ENCODE results near the gene CREB5.

CREB5 gene

DNA sequence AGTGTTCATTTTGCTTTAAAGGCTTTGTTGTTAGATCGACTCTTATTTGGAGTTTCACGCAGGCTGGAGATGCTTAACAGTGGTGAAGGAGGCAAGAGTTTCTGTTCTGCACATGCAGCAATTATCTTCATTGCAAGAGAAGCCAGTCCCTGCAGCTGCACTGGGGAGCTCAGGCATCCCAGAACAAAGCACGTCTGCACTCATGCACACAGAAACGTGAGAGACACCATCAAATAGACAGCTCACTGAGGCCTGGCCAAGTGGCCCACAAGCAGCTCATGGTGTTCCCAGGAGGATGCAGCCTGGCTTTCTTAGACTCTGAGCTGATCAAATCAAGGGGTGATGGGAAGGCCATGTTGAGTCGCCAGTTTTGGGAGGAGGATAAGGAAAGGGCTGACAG is 246.1 kb downstream of the CREB5 start:
- DNase-seq: no peak

- DNase-seq: no peak
Measured at GRCh38 chr7:28660132-28660531, 247.8 kb downstream of the CREB5 start.

GRCh38 chr7:28661826-28662595 is 249.7 kb downstream of the CREB5 start:
- no peak for DNase-seq

- DNase-seq: no peak
Measured at GRCh38 chr7:28666154-28666553, 253.8 kb downstream of the CREB5 start.

DNA sequence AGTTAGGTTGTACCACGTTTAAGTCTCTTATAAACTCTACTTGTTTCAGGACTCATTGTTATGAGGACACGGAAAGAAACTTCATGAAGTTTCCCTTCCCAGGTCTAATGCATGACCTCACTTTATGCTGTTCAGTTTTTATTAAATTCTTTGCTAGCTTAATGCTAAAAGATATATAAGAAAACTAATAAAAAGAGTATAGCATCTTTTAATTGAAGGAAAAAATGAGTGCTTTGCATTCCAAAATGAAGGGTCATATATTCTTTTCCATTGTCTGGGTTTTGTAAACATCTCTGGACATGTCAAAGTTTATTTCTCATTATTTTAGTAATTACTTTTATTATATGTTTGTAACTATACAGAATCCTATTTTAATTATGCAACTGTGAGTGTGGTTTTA is 255.8 kb downstream of the CREB5 start:
- no peak for DNase-seq

GRCh38 chr7:28669330-28669729 is 257.0 kb downstream of the CREB5 start:
- DNase-seq: no peak

DNA sequence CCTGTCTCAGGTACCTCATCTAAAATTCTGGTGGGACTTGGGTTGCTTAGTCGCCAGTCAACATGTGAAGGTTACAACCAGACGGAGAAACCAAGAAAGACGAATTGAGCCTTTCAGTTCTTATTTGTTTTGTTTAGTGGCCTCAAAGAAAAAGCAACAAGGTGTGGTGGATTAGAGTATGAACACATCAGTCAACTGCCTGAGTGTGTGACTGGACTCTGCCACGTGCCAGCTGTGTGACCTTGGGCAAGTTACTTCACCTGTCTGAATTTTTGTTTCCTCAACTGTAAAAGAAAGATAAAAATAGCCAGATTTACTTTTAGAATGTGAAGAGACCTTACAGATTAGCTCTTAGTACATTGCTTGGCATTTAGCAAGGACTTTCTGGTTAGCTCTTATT is 259.2 kb downstream of the CREB5 start:
- no peak for DNase-seq

GRCh38 chr7:28672397-28672797 is 260.1 kb downstream of the CREB5 start:
- no peak for DNase-seq

DNA sequence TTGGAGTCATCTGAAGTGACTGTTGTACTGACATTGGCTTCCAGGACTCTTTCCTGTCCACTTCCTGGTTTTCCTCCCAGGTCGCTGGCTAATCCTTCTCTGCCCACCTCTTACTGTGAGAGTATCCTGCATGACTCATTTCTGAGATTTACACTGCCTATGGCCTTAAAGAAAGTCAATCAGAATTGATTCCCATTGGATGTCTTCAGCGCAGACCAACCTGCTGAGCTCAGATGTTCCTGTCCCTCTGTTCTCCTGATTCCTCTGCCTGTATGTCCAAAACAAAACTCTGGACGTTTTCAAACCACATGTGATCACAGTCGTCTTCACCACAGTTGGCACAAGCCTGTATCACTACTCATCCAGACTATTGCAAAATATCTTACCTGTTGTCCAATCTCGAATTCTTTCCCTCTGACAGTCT is 262.1 kb downstream of the CREB5 start:
- DNase-seq: no peak

DNA sequence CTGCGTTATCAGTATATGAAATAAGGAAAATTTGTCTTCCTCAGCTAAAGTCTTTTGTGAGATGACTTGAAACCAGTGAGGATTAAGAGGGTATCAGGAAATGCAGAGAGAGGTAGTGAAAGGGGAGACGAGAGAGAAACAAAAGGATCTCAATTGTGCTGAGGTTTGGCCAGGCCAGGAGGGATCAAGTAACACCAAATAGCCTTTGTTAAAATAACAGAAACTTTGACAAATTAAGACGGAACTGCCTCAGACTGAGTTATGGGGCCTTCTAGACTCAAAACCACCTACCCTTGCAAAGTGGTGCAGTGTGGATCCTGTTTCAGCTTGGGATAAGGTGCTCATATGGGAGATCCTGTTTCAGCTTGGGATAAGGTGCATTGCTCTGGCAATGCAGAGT is 263.1 kb downstream of the CREB5 start:
- no peak for DNase-seq

- no peak for DNase-seq
Measured at GRCh38 chr7:28677668-28678067, 265.4 kb downstream of the CREB5 start.

DNA sequence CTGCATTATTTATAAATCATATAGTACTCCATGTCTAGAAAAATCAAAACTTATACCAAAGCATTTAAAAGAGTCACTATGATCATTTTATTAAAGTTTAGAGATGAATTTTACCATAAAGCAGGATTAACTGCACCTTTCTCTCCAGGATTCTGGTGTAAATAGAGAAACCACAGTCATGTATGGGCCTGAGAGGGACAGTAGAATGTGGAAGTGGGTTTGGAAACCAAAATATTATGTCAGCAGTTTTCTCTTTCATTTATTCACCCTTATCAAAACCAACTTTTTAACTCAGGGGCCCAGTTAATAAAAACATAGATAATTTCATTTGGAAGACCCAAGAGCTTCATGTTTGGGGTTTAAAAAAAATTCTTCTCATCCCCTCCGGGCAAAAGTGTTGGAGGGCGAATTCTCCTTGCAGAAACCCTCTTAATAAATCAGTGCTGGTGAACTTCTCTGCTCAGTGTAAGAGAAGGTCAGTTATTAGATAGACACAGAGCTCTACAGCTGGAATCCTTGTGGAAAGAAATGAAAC is 266.2 kb downstream of the CREB5 start:
- no peak for DNase-seq

DNA sequence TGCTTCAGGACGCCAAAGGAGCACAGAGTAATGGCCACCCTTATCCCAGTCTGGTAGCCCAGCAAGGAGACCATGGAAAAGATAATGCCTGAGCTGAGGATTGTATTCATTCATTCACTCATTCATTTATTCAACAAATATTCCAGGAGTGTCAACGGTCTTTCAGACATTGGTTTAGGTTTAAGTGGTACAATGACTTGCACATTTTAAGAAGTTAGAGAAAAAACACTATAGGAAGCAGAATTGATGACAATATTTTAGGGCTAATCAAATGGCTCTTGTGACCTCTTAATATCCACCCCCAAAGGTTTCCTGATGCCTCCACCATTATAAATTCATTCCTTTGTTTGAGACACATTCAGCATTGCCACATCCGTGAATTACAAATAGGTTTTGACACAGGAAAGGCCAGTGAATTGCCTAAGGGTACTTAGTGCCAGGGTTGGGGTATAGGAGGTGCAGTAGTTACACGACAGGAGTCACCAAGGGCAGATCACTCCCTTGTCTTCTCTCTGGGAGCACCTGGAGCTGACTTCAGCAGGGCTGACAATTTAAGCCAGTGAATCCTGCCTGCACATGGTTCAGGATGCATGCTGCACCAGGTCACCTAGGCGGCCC is 269.5 kb downstream of the CREB5 start:
- DNase-seq: no peak

DNA sequence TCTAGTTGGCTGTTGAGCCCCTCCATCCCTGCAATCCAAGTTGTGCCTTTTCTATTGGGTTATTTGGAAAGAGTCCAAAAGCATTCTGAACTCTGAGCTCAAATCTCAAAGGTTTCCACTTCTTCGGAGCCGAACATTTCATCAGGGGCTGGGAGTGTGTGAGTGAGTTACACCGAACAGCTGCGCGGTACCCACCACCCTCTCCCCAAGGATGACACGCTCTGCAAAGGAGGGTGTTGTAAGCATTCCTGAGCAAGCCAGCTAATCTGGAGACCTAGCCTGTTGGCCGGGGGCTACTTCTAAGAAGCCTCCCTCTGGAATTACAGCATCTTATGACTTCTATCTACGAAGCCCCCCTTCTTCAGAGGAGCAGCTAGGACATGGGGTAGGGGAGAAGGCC is 270.5 kb downstream of the CREB5 start:
- DNase-seq: no peak

DNA sequence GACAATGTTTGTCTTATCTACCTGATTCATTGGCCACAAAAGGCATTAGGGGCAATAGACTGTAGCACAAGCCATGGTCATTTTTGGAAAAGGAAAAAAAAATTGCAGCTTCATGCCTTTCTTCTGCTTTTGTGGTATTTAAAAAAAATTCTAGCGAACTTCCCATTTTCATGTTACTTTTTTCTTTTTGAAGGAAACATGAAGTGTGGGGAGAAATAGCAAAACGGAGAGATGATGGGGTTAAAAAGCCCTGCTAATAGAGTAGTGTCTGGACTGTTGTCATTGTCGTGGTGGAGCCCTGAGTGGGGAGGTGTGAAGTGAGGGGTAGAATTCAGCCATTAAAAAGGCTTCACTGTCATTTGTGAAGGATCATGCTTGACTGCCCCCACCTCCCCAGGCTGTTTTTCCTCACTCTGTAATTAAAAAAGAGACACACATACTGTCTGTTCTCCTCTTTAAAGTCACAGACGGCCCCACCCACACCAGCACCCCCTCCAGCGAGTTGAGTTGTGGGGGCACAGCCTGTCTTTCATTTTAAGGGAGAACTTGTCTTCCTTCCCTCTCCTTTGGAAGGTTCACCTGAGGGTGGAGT is 272.4 kb downstream of the CREB5 start:
- DNase-seq: no peak

DNA sequence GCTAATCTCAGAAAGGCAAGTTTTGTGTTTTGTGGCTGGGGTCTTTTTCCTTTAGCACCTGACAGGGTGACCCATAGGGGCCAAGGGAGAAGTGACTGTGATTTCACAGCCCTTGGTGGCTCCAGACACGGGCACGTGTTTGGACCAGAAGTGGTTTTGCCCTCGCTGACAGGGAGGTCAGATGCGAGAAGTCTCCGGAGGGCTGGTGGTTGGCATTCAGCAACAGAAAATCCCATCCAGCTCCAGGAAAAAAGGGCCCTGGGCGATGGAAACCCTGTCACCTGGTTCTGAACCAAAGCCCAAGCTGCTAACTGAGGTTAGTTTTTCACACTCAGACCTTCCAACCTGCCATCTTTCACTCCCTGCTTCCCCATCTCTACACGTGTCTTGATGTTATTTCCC is 272.9 kb downstream of the CREB5 start:
- no peak for DNase-seq

GRCh38 chr7:28685644-28686417 is 273.5 kb downstream of the CREB5 start:
- DNase-seq: no peak

- no peak for DNase-seq
Measured at GRCh38 chr7:28686418-28686800, 274.1 kb downstream of the CREB5 start.

- DNase-seq: no peak
Measured at GRCh38 chr7:28687537-28687936, 275.2 kb downstream of the CREB5 start.

DNA sequence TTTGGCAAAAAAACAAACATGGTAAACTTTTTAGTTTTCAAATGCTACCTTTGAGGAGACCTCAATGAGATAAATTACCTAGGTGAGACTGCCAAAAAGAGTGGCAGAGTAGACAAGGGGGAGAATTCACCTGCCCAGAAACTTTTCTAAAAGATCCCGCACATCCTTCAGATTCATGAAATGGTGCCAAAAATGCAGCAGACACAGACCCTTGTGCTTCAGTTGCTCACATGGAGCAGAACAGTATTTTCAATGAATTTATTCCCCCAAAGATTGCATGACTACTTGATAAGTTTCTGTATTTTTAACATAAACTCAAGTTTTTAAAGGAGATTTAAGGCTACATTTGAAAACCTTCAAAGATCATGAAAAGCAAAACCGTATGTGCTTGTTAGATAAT is 275.9 kb downstream of the CREB5 start:
- no peak for DNase-seq

GRCh38 chr7:28688651-28689050 is 276.3 kb downstream of the CREB5 start:
- DNase-seq: no peak

DNA sequence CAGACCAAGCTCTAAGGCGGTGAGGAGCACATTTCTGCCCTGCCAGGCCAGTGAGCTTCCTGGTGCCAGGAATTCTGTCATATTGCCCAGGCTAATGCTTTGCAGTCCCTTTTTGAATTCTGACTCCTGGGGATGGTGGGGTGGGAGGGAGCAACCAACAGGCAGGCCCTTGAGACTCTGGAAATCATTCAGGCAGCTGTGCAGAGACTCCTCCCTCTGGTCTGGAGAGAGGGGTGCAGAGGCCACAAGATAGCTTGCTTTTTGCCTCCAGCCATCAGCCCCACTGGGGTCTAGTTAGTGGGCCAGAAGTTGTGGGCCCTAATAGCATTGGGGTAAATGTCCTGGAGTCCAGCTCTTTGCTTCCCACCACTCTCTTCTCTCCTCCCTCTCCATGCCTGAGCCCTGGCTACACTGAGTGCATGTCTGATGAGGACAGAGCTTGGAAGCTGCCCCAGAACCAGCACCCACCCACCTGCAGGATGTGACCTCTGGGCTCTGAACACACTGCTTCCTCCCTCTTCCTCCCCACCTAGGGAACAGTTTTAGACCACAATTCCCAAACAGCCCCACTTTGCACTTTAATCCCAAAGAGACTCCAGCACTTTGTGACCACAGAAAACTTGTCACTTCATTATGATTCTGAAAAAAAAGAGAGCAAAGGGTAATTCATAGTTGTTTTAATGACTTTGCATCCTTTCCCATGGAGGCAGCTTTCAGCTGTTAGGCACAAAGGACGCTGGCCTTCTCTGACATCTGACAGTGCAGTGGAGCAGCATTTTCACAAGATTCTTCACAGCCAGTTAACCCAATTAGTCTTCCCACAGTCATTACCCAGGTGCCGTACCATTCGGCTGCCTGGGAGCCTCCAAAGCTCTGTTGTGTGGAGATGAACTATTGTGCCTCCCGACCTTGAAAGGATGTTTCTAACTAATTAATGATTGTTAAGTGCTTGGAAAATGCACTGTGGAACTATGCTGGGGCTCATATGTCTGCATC is 283.3 kb downstream of the CREB5 start:
- DNase-seq: no peak

All from activated naive CD4-positive, alpha-beta T cell treated with Interleukin-2 at 50 U/mL for 16 hours (primary cell).